ENCODE measurements around the gene HOMER3.

HOMER3 gene

DNA sequence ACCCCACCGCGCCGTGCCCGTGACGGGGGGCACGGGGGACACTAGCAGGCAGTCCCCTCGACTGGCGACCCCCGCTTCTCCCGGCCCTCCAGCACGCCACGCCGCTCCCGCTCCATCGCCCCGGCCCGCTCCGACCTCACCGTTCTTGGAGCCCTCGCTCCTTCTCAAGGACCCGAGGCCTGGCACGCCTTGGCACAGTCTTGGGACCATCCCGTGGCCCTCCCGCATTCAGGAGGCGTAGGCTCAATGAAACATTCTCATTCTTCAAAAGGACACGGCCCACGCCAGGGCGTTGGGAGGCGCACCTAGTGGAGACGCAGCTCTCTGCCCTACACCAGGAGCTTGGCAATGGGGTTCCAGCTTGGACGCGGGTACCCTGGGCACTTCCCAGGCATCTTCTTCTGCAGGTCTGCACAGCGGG is 44.6 kb downstream of the HOMER3 start:
- Mint-ChIP-seq H3K4me1 (ENCODE audit: low read depth) (peaks cover 2% of the 10 kb centered on the region), H3K4me3 (peak overlapping the region; percentile 64), H3K36me3 (ENCODE audit: low read depth) (peaks cover 6% of the 10 kb centered on the region), H3K9me3 (no peaks in the 10 kb centered on the region), H3K27ac (no peak overlapping the region), H3K27me3 (ENCODE audit: low read depth) (peaks cover 27% of the 10 kb centered on the region)

DNA sequence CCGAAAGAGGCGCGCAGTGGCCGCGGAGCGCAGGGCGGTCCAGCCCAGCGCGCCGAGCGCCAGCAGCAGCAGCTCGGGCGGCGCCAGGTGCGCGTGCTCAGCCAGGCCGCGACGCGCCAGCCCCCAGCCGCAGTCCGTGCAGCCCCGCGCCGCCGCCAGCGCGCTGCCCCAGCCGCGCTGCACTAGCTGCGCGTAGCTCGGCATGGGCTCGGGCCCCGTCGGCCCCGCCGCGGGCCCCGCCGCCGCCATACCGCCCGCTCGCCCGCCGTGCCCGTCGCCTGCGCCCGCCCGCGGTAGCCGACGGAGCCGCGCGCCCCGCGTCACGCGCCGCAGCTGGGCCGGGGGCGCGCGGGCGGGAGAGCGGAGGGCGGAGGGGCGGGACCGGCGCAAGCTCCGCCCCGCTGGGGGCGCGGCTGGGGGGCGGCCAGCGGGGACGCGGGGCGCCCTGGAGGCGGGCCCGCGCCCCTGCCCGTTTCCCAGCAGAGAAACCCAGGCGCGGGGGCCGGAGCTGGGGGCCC is 45.1 kb downstream of the HOMER3 start, which contains the start of gene CERS1:
Gene CERS1 (minus strand): TSS at position 335 of the 518 bp plus-strand sequence. CDS start 86 bp downstream, at position 249.
- peaks cover 27% of the 10 kb centered on the region for H3K27me3 Mint-ChIP-seq (ENCODE audit: low read depth)
- H3K27ac Mint-ChIP-seq = no peak within 1 kb of the TSS
- peaks cover 5% of the 10 kb centered on the region for H3K36me3 Mint-ChIP-seq (ENCODE audit: low read depth)
- peaks cover 2% of the 10 kb centered on the region for H3K4me1 Mint-ChIP-seq (ENCODE audit: low read depth)
- peak within 1 kb of the TSS; percentile 64 for H3K4me3 Mint-ChIP-seq
- H3K9me3 Mint-ChIP-seq = no peaks in the 10 kb centered on the region

DNA sequence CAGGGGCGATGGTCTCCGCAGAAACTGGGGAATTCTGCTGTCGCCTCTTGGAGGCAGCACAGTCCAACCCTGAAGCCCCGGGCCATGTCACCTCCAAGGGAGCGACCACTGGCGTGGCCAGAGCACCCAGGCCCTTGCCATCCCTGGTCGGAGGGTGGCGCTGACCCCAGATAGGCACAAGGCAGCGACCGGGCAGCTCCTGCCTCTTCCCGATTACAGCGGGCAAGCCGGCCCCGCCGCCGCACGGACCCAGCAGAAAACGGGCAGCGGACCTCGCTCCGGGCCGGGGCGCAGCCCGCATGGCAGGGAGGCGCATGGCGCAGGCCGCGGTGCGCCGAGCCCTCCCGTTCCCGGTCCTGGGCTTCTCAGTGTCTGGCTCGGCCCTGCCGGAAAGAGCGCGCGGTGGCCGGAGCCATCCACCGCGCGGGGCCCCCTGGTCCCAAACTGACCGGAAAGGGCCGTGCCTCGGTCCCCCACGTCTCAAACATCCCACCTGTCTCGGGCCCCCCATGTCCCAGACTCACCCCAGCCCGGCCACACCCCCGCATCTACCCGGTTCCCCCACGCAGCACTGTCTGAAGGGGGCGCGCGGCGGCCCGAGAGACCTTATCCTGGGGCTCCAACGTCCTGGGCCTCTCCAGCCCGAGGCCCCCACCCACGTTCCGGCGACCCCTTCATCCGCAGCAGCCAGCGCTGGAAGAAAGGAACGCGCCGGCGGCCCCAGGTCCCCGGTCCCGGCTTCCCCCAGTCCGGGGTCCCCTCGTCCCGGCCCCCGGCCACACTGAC is 45.8 kb downstream of the HOMER3 start:
- H3K4me1 Mint-ChIP-seq (ENCODE audit: low read depth) = peaks cover 2% of the 10 kb centered on the region
- no peak overlapping the region for H3K4me3 Mint-ChIP-seq
- H3K9me3 Mint-ChIP-seq = no peaks in the 10 kb centered on the region
- no peaks in the 10 kb centered on the region for H3K36me3 Mint-ChIP-seq (ENCODE audit: low read depth)
- H3K27me3 Mint-ChIP-seq (ENCODE audit: low read depth) = peaks cover 27% of the 10 kb centered on the region
- no peak overlapping the region for H3K27ac Mint-ChIP-seq

DNA sequence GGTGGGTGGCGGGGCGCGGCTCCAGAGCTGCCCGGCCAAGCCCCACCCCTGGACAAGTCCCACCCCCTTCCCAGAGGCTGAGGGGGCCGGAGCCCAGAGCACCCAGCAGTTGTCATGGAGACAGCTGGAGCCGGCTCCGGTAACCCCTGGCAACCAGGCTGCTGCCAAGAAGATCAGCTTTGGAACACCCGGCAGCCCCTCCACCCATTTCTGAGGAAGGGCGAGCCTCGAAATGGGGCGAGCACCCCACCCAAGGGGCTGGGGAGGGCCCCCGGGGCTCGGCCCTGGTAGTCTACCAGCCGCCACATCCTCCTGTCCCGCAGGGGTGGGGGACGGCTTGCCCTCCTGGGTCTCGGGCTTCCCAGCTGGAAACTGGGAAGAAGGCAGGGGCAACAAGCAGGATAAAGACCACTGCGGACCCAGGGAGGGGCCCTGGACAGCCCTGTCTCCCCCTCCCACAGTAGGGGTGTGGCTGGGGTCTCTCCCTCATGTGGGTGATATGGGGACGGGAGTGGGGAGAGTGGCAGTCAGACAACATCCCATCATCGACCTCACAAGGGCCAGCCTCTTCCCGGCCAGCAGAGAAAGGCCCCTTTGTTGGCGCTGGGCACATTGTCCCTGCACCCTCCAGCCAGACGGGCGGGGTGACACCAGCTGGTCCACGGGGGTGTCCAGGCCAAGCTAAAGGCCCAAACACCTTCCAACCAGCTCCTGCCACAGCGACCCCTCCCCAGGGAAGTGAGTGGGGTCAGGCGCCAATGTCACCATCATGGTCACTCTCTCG is 46.6 kb downstream of the HOMER3 start:
- peaks cover 32% of the 10 kb centered on the region for H3K27me3 Mint-ChIP-seq (ENCODE audit: low read depth)
- H3K4me3 Mint-ChIP-seq = no peak overlapping the region
- no peaks in the 10 kb centered on the region for H3K9me3 Mint-ChIP-seq
- H3K27ac Mint-ChIP-seq = no peak overlapping the region
- no peaks in the 10 kb centered on the region for H3K36me3 Mint-ChIP-seq (ENCODE audit: low read depth)
- peaks cover 2% of the 10 kb centered on the region for H3K4me1 Mint-ChIP-seq (ENCODE audit: low read depth)

DNA sequence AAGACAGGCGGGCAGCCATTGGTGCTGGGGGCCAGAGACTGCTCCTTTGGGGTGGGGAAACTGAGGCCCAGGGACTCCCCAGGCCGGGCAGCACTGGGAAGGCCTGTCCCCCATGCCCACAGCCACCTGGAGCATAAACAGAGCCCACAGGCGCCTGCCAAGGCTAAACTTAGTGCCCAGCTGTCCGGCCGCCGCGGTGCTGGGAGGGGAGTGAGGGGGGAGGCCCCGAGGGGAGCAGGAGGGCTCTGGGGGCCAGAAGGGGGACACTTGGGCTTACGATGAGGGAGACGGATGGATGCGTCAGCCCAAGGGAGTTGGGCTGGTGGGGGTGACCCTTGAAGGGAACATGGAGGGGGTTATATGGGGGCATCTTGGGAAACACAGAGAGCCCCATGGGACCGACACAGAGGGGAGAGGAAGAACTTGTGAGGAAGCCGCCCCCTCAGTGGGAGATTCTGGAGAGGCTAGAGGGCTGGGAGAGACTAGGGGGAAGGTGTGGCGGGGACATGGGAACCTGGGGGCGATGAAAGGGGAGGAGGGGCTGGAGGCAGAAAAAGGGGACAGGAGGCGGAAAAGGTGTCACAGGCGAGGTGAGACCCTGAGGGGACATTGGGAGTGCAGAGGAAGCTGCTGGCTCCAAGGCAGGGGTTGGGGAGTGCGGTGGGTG is 47.3 kb downstream of the HOMER3 start:
- Mint-ChIP-seq H3K27me3 (ENCODE audit: low read depth) (peaks cover 32% of the 10 kb centered on the region), H3K36me3 (ENCODE audit: low read depth) (no peaks in the 10 kb centered on the region), H3K9me3 (no peaks in the 10 kb centered on the region), H3K4me3 (no peak overlapping the region), H3K4me1 (ENCODE audit: low read depth) (peaks cover 2% of the 10 kb centered on the region), H3K27ac (no peak overlapping the region)

DNA sequence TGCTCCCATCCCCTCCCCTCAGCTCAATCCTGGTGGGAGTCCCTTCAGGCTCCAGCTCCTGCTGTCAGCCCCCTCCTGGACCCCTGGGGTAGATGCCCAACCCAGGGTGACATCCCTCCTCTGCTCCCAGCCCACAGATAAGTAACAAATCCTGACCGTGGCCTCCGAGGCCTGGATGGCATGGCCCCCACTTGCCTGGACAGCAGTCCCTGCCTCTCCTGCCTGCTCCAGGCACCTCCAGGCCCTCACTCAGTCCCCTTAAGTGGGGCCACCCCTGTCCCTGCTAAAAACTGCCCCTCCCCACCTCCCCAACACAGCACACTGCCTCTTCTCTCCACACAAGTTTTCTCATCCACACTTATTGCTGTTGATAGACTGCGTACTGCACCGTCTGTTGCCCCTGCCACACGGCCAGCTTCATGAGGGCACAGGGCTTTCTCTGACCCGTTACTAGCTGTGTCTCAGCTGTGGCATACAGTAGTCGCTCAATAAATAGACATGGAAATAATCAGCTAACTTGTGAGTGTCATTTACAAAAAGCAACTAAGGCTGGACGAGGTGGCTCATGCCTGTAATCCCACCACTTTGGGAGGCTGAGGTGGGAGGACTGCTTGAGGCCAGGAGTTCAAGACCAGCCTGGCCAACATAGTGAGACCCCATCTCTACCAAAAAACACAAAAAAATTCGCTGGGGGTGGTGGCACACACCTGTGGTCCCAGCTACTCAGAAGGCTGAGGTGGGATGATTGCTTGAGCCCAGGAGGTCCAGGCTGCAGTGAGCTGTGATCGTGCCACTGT is 50.9 kb downstream of the HOMER3 start:
- H3K4me3 Mint-ChIP-seq = no peak overlapping the region
- H3K4me1 Mint-ChIP-seq (ENCODE audit: low read depth) = no peaks in the 10 kb centered on the region
- peaks cover 15% of the 10 kb centered on the region for H3K27me3 Mint-ChIP-seq (ENCODE audit: low read depth)
- H3K36me3 Mint-ChIP-seq (ENCODE audit: low read depth) = no peaks in the 10 kb centered on the region
- H3K9me3 Mint-ChIP-seq = no peaks in the 10 kb centered on the region
- H3K27ac Mint-ChIP-seq = no peak overlapping the region

DNA sequence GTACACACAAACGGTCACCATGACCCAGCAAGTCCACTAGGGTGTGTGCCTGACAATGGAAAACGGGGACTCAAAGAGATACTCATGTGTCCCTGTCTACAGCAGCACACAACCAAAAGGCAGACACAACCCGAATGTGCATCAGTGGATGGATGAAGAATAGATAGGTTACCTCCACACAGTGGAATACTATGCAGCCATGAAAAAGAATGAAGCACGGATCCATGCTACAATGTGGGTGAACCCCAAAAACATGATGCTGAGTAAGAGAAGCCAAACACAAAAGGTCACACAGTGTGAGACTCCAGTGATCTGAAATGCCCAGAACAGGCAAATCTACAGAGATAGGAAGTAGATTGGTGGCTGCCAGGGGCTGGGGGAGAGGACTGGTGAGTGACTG is 54.0 kb downstream of the HOMER3 start:
- no peaks in the 10 kb centered on the region for H3K36me3 Mint-ChIP-seq (ENCODE audit: low read depth)
- H3K4me1 Mint-ChIP-seq (ENCODE audit: low read depth) = no peaks in the 10 kb centered on the region
- no peaks in the 10 kb centered on the region for H3K9me3 Mint-ChIP-seq
- no peak overlapping the region for H3K4me3 Mint-ChIP-seq
- peaks cover 5% of the 10 kb centered on the region for H3K27me3 Mint-ChIP-seq (ENCODE audit: low read depth)
- no peak overlapping the region for H3K27ac Mint-ChIP-seq

DNA sequence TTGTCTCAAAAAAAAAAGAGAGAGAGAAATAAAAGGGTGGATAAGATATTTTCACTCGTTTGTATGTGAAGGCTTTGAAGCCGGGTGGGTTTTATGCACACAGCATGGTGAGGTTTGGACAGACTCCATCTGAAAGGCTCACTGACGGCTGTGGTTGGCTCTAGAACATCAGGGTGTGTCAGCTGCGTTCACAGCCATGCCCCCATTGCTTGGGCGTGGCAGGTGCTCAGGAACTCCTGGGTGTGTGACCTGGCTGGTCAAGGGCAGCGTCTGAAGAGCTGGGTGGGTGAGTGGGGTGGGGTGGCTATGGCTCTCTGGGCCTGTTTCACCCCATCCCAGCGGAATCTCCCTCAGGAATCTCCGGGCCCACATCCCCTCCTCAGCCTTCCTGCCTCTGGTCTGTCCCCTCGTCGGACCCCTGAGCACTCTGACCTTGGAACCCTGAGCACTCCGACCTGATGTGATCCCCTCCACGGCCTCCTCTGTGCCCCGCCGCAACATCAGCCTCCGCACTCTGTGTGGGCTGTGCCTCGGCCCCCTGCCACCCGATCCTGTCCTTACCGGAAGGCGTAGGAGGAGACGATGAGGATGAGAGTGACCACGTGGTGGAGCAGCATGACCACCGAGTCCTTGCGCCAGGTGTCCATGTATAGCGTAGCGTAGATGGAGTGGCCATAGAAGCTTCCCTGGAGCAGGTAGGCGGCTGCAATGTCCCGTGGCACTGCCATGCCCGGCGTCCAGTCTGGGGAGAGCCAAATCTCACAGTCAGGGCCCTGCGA is 57.3 kb downstream of the HOMER3 start:
- no peaks in the 10 kb centered on the region for H3K27me3 Mint-ChIP-seq (ENCODE audit: low read depth)
- H3K9me3 Mint-ChIP-seq = no peaks in the 10 kb centered on the region
- no peak overlapping the region for H3K4me3 Mint-ChIP-seq
- no peaks in the 10 kb centered on the region for H3K4me1 Mint-ChIP-seq (ENCODE audit: low read depth)
- no peaks in the 10 kb centered on the region for H3K36me3 Mint-ChIP-seq (ENCODE audit: low read depth)
- no peak overlapping the region for H3K27ac Mint-ChIP-seq

DNA sequence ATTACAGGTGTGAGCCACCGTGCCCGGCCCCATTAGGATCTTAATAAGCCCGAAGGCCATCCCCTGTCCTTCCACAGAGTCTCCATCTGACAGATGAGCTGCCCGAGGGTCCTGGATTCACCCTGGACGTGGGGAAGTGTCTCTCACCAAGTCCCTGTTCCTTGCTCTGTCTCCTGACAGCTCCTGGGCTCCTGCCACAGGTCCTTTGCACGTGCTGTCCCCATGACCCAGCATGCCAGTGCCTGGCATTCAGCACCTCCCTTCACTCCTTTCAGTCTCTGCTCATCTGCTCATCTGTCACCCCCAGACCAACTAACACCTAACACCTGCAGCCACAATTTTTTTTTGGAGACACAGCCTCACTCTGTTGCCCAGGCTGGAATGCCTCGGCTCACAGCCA is 59.5 kb downstream of the HOMER3 start:
- H3K27me3 Mint-ChIP-seq (ENCODE audit: low read depth) = no peaks in the 10 kb centered on the region
- H3K27ac Mint-ChIP-seq = no peak overlapping the region
- no peaks in the 10 kb centered on the region for H3K9me3 Mint-ChIP-seq
- H3K36me3 Mint-ChIP-seq (ENCODE audit: low read depth) = no peaks in the 10 kb centered on the region
- no peaks in the 10 kb centered on the region for H3K4me1 Mint-ChIP-seq (ENCODE audit: low read depth)
- no peak overlapping the region for H3K4me3 Mint-ChIP-seq

DNA sequence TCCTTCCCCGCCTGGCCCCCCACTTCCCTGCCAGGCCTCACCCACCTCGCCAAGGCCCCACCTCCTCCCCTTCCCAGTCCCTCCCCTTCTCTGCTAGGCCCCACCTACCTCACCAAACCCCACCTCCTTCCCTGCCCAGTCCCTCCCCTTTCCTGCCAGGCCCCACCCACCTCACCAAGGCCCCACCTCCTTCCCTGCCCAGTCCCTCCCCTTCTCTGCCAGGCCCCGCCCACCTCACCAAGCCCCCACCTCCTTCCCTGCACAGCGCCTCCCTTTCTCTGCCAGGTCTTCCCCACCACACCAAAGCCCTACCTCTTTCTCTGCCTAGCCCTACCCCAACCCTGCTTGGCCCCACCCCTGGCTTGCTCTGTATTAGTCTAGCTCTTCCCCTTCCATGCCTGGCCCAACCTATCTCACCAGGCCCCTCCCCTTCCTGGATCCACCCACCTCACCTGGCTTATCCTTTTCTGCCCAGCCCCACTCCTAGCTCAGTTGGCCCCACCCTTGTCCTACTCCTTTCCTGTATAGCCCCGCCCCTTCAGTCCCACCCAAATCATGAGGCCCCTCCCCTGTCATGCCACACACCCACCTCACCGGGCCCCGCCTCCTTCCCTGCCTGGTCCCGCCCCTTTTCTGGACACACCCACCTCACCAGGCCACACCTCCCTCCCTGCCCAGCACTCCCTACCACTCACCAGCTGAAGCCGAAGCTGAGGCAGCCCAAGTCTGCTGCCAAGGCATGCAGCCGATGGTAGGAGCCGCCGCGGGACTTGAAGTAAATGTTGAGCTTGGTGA is 61.2 kb downstream of the HOMER3 start:
- Mint-ChIP-seq H3K4me1 (ENCODE audit: low read depth) (no peaks in the 10 kb centered on the region), H3K9me3 (no peaks in the 10 kb centered on the region), H3K4me3 (no peak overlapping the region), H3K27me3 (ENCODE audit: low read depth) (no peaks in the 10 kb centered on the region), H3K27ac (no peak overlapping the region), H3K36me3 (ENCODE audit: low read depth) (no peaks in the 10 kb centered on the region)

All from T-helper 1 cell treated with Interleukin-12 subunit alpha and Interleukin-12 subunit beta and Interleukin-4 antibody, amounts not matched to agents 30 μg/mL and 1 μg/mL, for 36 hours (primary cell).